ENCODE results near the gene NPAP1.
"Not testable (repeated sequence)": the region's sequence is repeated elsewhere in the genome, so short reads cannot be mapped to it uniquely, and the experiment has no call there.

Gene NPAP1

DNA sequence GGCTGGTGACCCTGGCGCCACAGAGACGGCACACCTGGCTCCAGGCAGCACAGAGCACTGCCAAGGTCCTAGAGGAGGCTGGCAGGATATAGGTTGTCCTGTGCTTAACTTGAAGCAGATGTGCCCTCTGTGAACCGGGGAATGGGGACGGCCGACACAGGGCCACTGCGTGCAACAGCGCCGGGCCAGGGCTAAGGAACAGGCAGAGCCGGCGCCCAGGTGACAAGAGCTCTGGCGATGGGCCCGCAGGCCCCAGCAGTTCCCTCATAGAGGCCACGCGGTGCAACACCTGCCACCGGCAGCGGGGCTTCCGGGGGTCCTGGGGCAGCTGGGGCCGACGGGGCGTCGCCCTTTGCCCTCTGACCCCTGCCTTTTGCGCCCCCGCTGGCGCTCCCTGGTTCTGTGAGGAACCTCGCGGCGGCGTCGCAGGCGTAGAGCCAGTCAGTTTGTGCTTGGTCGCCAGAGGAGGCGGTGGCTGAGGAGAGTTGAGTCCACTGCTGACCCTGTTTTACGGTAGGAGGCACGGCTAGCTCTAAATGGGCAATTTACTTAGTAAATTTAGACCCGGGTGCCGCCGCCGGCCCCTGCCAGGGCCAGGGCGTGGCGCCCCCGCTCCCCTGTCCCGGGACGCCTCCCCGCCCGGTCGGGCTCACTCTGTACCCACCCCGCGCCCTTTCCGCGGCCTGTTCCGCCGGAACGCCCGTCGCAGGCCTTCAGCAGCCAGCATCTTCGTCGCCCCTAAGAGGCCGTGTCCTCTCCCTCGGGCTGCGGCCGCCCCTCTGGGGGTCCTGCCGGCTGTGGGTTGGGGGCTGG is at the start of gene NPAP1:
Gene NPAP1, plus strand, starts transcription at position 444 of the 813 bp plus-strand sequence. Its CDS starts 93 bp downstream, at position 537.
- no peak for DNase-seq

DNA sequence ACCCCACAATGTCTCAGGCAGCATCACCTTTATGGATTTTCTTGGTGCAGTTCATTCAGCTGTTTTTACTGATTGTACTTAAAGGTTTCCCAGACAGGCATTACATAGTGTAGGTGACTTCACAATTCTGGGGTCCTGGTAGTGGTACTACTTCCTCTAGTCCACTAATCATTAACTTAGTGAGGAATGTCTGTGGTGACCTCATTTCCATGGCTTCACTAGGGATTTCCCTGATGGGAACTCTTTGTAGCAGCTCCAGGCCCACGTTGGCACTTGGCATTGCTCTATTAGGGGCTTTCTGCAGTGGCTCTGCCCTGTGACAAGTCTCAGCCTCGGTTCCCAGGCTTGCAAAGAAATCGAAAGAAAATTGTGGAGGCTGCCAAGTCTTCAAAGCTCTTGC is 48.1 kb upstream of the NPAP1 start:
- no peak for DNase-seq

- no peak for DNase-seq
These were observed 42.5 kb upstream of the NPAP1 start for GRCh38 chr15:24633082-24633481.

- not testable (repeated sequence) for DNase-seq
These were observed 36.2 kb upstream of the NPAP1 start for GRCh38 chr15:24639412-24639811.

DNA sequence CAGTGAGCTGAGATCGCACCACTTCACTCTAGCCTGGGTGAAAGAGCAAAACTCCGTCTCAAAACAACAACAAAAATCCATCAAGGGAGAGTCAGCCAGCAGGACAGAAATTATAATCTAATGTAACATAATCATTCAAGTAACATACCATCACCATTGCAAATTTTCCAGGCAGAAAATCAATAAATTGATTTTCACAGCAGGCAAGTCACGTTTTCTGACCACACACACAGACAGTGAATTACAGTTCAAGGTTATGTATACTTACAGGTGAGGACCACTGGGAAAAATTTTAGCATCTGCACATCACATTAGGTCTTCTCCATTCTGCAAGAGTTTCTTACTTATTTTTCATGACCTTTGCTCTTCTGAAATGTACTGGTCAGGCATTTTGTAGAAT is 29.9 kb upstream of the NPAP1 start:
- no peak for DNase-seq

DNA sequence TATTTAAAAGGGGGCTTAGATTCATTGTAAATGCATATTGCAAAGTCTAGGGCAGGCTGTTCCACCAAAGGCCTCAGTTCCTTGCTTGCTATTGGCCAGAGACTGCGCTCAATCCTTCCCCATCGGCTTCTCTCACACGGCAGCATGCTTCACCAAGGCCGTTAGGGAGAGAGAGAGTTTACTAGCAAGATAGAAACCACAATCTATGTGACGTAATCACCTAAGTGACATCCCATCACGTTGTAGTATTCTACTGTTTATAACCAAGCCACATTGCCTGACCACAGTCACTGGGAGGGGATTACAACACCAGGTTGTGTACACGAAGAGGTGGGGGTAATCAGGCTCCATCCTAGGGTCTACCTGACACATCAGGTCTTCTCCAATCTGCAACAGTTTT is 16.0 kb upstream of the NPAP1 start:
- no peak for DNase-seq

DNA sequence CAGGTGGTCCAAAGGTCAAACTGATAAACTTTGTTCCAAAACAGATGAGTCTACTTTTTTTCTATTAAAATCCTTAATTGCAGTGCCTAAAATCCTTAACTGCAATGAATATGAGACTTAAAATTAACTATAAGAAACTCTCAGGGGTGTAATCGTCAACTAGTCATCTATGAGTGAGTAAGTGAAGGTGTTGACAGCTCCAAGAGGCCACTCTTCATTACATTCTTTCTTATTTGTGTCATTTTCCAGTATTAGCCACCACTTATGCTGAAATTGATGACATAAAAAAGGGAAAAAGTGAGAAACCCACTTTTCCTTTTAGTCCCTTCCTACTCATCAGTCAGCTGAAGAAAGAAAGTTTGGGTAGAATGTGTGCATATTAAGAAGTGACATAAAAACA is 12.6 kb upstream of the NPAP1 start:
- no peak for DNase-seq

GRCh38 chr15:24676431-24676830 is 856 bp downstream of the NPAP1 start:
- DNase-seq, result no peak

DNA sequence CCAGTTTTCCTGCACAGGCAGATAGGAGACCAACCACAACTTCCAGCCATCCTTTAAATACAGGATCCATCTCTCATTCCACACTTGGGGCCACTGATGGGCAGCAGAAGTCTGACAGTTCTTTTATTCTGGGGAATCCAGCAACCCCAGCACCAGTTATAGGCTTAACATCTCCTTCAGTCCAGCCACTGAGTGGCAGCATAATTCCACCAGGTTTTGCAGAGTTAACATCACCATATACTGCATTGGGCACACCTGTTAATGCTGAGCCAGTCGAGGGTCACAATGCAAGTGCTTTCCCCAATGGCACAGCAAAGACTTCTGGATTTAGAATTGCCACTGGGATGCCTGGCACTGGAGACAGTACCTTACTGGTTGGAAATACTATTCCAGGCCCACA is 2.9 kb downstream of the NPAP1 start:
- no peak for DNase-seq

- DNase-seq, result no peak
These were observed 6.4 kb downstream of the NPAP1 start for GRCh38 chr15:24682002-24682401.

DNA sequence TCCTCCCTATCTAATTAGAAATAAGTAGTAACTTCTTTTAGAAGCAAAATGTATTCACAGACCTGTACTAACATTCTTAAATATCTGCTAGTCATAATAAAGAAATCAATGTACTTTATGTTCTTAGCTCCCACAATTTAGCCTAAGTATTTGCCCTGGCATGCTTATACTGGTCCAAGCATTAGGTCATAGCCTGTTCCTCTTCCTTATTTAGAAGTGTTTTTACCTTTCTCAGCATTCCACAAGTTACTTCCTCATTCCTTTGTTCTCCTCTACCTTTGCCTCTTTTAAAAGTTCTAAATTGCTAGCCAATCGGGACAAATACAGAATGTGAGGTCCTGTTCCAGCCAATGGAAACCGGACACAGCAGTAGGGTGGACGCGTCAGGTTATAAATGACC is 7.3 kb downstream of the NPAP1 start:
- not testable (repeated sequence) for DNase-seq

GRCh38 chr15:24683736-24684135 is 8.2 kb downstream of the NPAP1 start:
- no peak for DNase-seq

GRCh38 chr15:24684313-24684712 is 8.7 kb downstream of the NPAP1 start:
- no peak for DNase-seq

- no peak for DNase-seq
These were observed 20.6 kb downstream of the NPAP1 start for GRCh38 chr15:24696201-24696600.

DNA sequence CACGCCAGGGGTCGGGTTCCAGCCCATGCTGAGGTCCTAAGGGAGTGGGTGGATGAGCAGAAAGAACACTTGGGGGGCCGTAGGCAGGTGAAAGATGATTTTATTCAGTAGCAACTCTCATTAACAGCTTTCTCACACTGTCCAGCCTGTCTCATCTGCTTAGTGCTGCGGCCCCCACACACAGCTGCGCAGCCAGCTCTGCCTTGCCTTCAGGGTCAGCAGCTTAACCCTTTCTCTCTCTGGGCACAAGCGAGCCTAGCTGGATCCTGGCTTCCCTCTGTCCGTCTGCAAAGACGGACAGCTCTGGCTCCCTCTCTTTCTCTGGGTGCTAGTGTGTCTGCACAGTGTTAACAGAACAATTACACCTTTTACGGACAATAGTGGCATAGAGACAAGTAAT is 21.3 kb downstream of the NPAP1 start:
- no peak for DNase-seq

DNA sequence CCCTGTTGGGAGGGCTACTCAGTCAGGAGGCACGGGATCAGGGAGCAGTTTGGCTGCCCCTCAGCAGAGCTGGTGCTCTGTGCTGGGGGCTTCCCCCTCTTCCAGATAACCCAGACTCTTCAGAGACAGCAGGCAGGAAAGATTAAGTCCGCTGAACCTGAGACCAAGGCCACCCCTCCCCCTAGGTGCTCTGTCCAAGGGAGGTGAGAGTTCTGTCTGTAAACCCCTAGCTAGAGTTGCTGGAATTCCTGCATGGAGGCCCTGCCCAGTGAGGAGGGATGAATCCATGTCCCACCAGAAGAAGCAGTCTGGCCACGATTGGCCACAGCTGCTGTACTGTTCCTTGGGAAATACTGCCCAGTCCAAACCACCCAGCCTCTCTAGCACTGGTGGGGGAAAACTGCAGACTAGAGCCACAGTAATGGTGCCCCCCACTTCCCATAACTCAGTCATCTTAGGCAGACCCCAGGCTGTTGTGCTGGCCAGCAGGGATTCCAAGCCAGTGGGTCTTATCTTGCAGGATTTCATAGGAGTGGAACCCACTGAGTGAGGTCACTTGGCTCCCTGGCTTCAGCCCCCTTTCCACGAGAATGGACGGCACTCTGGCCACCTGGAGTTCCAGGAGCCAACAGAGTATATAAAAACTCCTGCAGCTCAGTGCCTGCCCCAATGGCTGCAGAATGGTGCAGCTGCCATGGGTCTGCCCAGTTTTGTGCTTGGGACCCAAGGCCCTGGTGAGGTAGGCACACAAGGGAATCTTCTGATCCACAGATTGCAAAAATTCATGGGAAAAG is 42.9 kb downstream of the NPAP1 start:
- DNase-seq, result no peak

DNA sequence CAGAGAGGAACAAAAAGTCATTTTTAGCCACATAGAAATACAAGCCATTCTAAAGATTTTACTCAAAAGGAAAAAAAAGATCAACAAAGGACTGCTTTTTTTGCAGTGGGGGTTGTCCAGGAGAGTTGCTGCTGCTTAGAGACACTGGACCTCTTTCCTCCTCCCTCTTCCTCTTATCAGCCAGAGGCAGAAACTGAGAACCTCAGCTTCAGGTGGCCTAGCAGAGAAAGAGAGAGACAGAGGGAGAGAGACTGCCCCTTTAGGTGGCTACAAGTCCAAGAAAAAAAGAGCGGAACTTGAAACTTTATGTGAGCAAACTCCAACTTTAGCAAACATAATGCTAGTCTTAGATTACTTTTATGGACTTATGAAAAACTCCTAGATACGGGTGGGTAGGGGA is 54.2 kb downstream of the NPAP1 start:
- no peak for DNase-seq
